HL-60 (cell line): Measurements from ENCODE around the gene GNAQ.

ENCODE experiments used
- CTCF ChIP-seq: IDR thresholded peaks from one replicate; pipeline ENCODE4 v1.5.1; 2011; ENCODE audit warnings: low read length, control low read depth, inconsistent platforms; ENCODE audit not compliant: insufficient read depth
- POLR2AphosphoS5 ChIP-seq: IDR thresholded peaks from 2 replicates; pipeline ENCODE4 v1.6.1; 2012; ENCODE audit warnings: low read depth
- REST ChIP-seq: IDR thresholded peaks from 2 replicates; pipeline ENCODE4 v1.6.1; 2012; ENCODE audit warnings: low read depth; ENCODE audit not compliant: insufficient replicate concordance

- TF ChIP-seq POLR2AphosphoS5 = no peak
- TF ChIP-seq CTCF = no peak
- TF ChIP-seq REST = no peak
Measured at GRCh38 chr9:77856615-77857014, 175.0 kb downstream of the GNAQ start.
